ENCODE results near the gene NANOS1. TPM values are rescaled to one million over a fixed set of nuclear protein-coding genes. Genes with fewer than 3 reads are reported as not detected.
A peak's percentile ranks its signal among the peaks of the same experiment; 100 is the strongest.

NANOS1 gene
- total RNA-seq, 1 donor from 2014 or later: 10.2 TPM

GRCh38 chr10:119078422-119079179 lies 49.1 kb downstream of the NANOS1 start:
- peaks cover 63% of the 10 kb centered on the region for H4K20me1 ChIP-seq (ENCODE audit: low read depth)
- peak overlapping the region; percentile 98 for H3K4me3 Mint-ChIP-seq
- H2AFZ ChIP-seq (replicated peaks): no peak overlapping the region
- no peak for DNase-seq (ENCODE audit: low spot score)
- H3K79me2 ChIP-seq (ENCODE audit: low read depth): peaks cover 83% of the 10 kb centered on the region
- H3K27me3 Mint-ChIP-seq (ENCODE audit: insufficient read depth, low read depth): no peaks in the 10 kb centered on the region
- no peak for TF ChIP-seq EZH2 (IDR thresholded peaks at IDR 0.05)
- TF ChIP-seq EZH2phosphoT487 (IDR thresholded peaks at IDR 0.05): no peak
- peaks cover 7% of the 10 kb centered on the region for H3F3A ChIP-seq (ENCODE audit: low read depth)
- H3K4me1 Mint-ChIP-seq: peaks cover 23% of the 10 kb centered on the region
- no peak overlapping the region for H3K27ac Mint-ChIP-seq
- H3K36me3 ChIP-seq: peaks cover 1% of the 10 kb centered on the region
- H3K9me3 ChIP-seq (ENCODE audit: low read depth): no peaks in the 10 kb centered on the region
- H3K27ac ChIP-seq: no peak overlapping the region
- H3K4me1 ChIP-seq: peaks cover 11% of the 10 kb centered on the region
- H3K9me3 Mint-ChIP-seq: no peaks in the 10 kb centered on the region
- peaks cover 15% of the 10 kb centered on the region for H3K36me3 Mint-ChIP-seq
- H3K9ac ChIP-seq: peak overlapping the region; percentile 99
- H3K27me3 ChIP-seq: no peaks in the 10 kb centered on the region
- H3K4me2 ChIP-seq: peak overlapping the region; percentile 78
- peak overlapping the region; percentile 81 for H3K4me3 ChIP-seq

DNA sequence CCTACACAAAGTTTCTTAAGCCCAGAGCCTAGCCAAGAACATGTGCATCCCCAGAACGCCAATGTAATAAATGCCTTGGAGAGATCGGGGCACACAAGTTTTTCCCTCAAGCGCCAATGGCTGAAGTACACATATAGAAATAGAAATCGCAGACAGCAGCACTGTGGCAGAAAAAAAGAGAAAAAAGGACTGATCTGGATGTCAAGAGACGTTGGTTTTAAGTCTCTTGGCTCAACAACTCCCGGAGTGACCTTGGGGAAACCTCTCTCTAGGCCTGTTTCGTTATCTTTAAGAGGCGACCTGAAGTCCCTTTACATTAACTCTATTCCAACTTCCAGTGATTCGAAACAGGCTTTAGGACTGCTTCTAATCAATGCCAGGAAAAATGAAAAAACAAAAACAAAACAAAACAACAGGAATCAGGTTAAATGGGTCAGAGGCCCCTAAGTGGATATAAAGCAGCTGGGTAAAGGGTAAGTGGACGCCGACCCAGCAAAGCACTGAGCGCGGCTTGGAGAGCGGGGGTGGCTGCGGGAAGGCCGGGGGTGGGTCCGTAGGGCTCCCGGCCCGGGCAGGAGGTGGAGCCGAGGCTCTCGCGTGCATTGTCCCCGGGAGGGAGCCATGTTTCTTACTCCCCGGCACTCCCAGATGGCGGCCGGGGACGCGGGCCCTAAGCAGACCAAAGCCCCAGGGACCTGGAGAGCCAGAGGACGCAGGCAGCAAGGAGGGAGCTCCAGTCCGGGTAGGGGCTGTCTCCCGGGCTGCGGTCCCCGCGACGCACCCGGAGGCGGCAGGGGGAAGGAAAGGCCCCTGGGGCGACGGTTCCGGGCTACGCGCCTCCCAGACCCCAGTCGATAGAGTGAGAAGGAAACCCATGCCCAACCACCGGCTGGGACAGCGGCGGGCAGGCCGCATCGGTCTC lies 50.3 kb downstream of the NANOS1 start:
- TF ChIP-seq EZH2phosphoT487 (IDR thresholded peaks at IDR 0.05): no peak
- no peak for TF ChIP-seq EZH2 (IDR thresholded peaks at IDR 0.05)
- TF ChIP-seq, protein P1, sequence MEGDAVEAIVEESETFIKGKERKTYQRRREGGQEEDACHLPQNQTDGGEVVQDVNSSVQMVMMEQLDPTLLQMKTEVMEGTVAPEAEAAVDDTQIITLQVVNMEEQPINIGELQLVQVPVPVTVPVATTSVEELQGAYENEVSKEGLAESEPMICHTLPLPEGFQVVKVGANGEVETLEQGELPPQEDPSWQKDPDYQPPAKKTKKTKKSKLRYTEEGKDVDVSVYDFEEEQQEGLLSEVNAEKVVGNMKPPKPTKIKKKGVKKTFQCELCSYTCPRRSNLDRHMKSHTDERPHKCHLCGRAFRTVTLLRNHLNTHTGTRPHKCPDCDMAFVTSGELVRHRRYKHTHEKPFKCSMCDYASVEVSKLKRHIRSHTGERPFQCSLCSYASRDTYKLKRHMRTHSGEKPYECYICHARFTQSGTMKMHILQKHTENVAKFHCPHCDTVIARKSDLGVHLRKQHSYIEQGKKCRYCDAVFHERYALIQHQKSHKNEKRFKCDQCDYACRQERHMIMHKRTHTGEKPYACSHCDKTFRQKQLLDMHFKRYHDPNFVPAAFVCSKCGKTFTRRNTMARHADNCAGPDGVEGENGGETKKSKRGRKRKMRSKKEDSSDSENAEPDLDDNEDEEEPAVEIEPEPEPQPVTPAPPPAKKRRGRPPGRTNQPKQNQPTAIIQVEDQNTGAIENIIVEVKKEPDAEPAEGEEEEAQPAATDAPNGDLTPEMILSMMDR (IDR thresholded peaks at IDR 0.05): no peak
- peak overlapping the region; percentile 99 for H2AFZ ChIP-seq (replicated peaks)

GRCh38 chr10:119080521-119081259 lies 51.2 kb downstream of the NANOS1 start, which contains the start of gene EIF3A:
TSS of gene EIF3A (minus strand) at chr10:119080817. CDS start at chr10:119080676, 141 bp downstream.
- H3K4me1 Mint-ChIP-seq: peaks cover 26% of the 10 kb centered on the region
- no peaks in the 10 kb centered on the region for H3K9me3 ChIP-seq (ENCODE audit: low read depth)
- H3K27ac Mint-ChIP-seq: peak within 1 kb of the TSS; percentile 98
- peak within 1 kb of the TSS; percentile 78 for H3K4me2 ChIP-seq
- peak within 1 kb of the TSS; percentile 98 for H3K4me3 Mint-ChIP-seq
- TF ChIP-seq, protein P1 (IDR thresholded peaks at IDR 0.05): no peak
- TF ChIP-seq EZH2 (IDR thresholded peaks at IDR 0.05) (no peak), EZH2phosphoT487 (IDR thresholded peaks at IDR 0.05) (no peak)
- no peaks in the 10 kb centered on the region for H3K36me3 ChIP-seq
- peaks cover 11% of the 10 kb centered on the region for H3K4me1 ChIP-seq
- peak within 1 kb of the TSS; percentile 99 for H3K9ac ChIP-seq
- peak; percentile 95 for DNase-seq (ENCODE audit: low spot score)
- H3K36me3 Mint-ChIP-seq: peaks cover 11% of the 10 kb centered on the region
- H3K27me3 ChIP-seq: no peaks in the 10 kb centered on the region
- H3K27ac ChIP-seq: peak within 1 kb of the TSS; percentile 83
- H3K27me3 Mint-ChIP-seq (ENCODE audit: insufficient read depth, low read depth): peaks cover 4% of the 10 kb centered on the region
- peak within 1 kb of the TSS; percentile 81 for H3K4me3 ChIP-seq
- peaks cover 62% of the 10 kb centered on the region for H3K79me2 ChIP-seq (ENCODE audit: low read depth)
- H3F3A ChIP-seq (ENCODE audit: low read depth): peaks cover 7% of the 10 kb centered on the region
- H2AFZ ChIP-seq (replicated peaks): peak within 1 kb of the TSS; percentile 99
- no peaks in the 10 kb centered on the region for H3K9me3 Mint-ChIP-seq
- H4K20me1 ChIP-seq (ENCODE audit: low read depth): peaks cover 44% of the 10 kb centered on the region

More for the DNA sequence above, 50.3 kb downstream of the NANOS1 start:
- peaks cover 51% of the 10 kb centered on the region for H4K20me1 ChIP-seq (ENCODE audit: low read depth)
- H3K4me2 ChIP-seq: peak overlapping the region; percentile 78
- Mint-ChIP-seq H3K9me3 (no peaks in the 10 kb centered on the region), H3K27ac (peak overlapping the region; percentile 90), H3K36me3 (peaks cover 14% of the 10 kb centered on the region), H3K4me1 (peaks cover 23% of the 10 kb centered on the region), H3K27me3 (ENCODE audit: insufficient read depth, low read depth) (no peaks in the 10 kb centered on the region), H3K4me3 (peak overlapping the region; percentile 98)
- DNase-seq (ENCODE audit: low spot score): peak; percentile 78
- peaks cover 7% of the 10 kb centered on the region for H3F3A ChIP-seq (ENCODE audit: low read depth)
- peaks cover 71% of the 10 kb centered on the region for H3K79me2 ChIP-seq (ENCODE audit: low read depth)
- peak overlapping the region; percentile 70 for H3K27ac ChIP-seq
- H3K9ac ChIP-seq: peak overlapping the region; percentile 99
- H3K36me3 ChIP-seq: no peaks in the 10 kb centered on the region
- H3K4me3 ChIP-seq: peak overlapping the region; percentile 81
- H3K4me1 ChIP-seq: peaks cover 11% of the 10 kb centered on the region
- no peaks in the 10 kb centered on the region for H3K9me3 ChIP-seq (ENCODE audit: low read depth)
- no peaks in the 10 kb centered on the region for H3K27me3 ChIP-seq

Small RNAs within 50 kb of the gene (small RNA-seq; reads per million reads assigned to genes)
- gene RF00413: not detected
- gene SNORA19: not detected

Other genes with a start within 250 kb of the NANOS1 start
- 133 and 134 TPM in 2 replicates for gene EIF3A, start 51.1 kb downstream of the NANOS1 start, total RNA-seq (ENCODE audit: low replicate concordance)
- 93.0 and 112 TPM in 2 replicates for gene DENND10, start 74.4 kb downstream of the NANOS1 start, total RNA-seq (ENCODE audit: low replicate concordance)
- gene SFXN4, start 136.0 kb downstream of the NANOS1 start, total RNA-seq (ENCODE audit: low replicate concordance): 13.2 and 16.7 TPM in 2 replicates
- 338 and 405 TPM in 2 replicates for gene PRDX3, start 149.1 kb downstream of the NANOS1 start, total RNA-seq (ENCODE audit: low replicate concordance)
- gene GRK5, start 177.9 kb downstream of the NANOS1 start, total RNA-seq (ENCODE audit: low replicate concordance): 4.3 and 6.2 TPM in 2 replicates